ENCODE results near the gene WDR37.

Gene WDR37

GRCh38 chr10:1130995-1131790 is 75.0 kb downstream of the WDR37 start:
- DNase-seq = no peak

GRCh38 chr10:1132584-1132983 is 76.4 kb downstream of the WDR37 start:
- no peak for DNase-seq

GRCh38 chr10:1133495-1134045 is 77.4 kb downstream of the WDR37 start:
- DNase-seq = no peak

- no peak for DNase-seq
These were observed 78.0 kb downstream of the WDR37 start for GRCh38 chr10:1134156-1134555.

GRCh38 chr10:1136268-1136667 is 80.1 kb downstream of the WDR37 start:
- no peak for DNase-seq

GRCh38 chr10:1137499-1138163 is 81.4 kb downstream of the WDR37 start:
- no peak for DNase-seq

GRCh38 chr10:1138529-1138928 is 82.3 kb downstream of the WDR37 start:
- DNase-seq = no peak

- no peak for DNase-seq
These were observed 85.1 kb downstream of the WDR37 start for GRCh38 chr10:1141261-1141660.

- no peak for DNase-seq
These were observed 85.5 kb downstream of the WDR37 start for GRCh38 chr10:1141701-1142100.

GRCh38 chr10:1142596-1142995 is 86.4 kb downstream of the WDR37 start:
- no peak for DNase-seq

GRCh38 chr10:1147810-1148209 is 91.6 kb downstream of the WDR37 start:
- no peak for DNase-seq

GRCh38 chr10:1148855-1149605 is 92.8 kb downstream of the WDR37 start:
- DNase-seq = no peak

- no peak for DNase-seq
These were observed 93.8 kb downstream of the WDR37 start for GRCh38 chr10:1149793-1150637.

GRCh38 chr10:1150638-1150955 is 94.4 kb downstream of the WDR37 start:
- DNase-seq = no peak

- no peak for DNase-seq
These were observed 95.2 kb downstream of the WDR37 start for GRCh38 chr10:1151076-1152033.

- DNase-seq = no peak
These were observed 96.4 kb downstream of the WDR37 start for GRCh38 chr10:1152386-1153250.

GRCh38 chr10:1153251-1153763 is 97.1 kb downstream of the WDR37 start:
- DNase-seq = no peak

- DNase-seq = no peak
These were observed 97.7 kb downstream of the WDR37 start for GRCh38 chr10:1153805-1154351.

GRCh38 chr10:1154531-1155295 is 98.5 kb downstream of the WDR37 start:
- DNase-seq = no peak
